Mesenchymal stem cell (in vitro differentiated cells and primary cell): ENCODE results near the gene PLCL1.

Source experiments
- DNase-seq: peaks from one replicate; pipeline ENCODE4 v3.0.0-alpha.2; 2013
- H2AFZ ChIP-seq: one replicate; pipeline ENCODE4 v1.6.1; 2013; ENCODE audit warnings: low read depth, mild to moderate bottlenecking, control low read depth, inconsistent platforms, low read length, moderate library complexity
- H2AK5ac ChIP-seq: 2 replicates; pipeline ENCODE4 v1.6.1; 2013; ENCODE audit warnings: low read length, moderate library complexity, mild to moderate bottlenecking, inconsistent platforms; ENCODE audit not compliant: severe bottlenecking
- H2BK120ac ChIP-seq: one replicate; pipeline ENCODE4 v1.6.1; 2013; ENCODE audit warnings: low read depth, mild to moderate bottlenecking, inconsistent platforms, low read length, moderate library complexity
- H2BK12ac ChIP-seq, 2 experiments: one replicate each; pipeline ENCODE4 v1.6.1; 2013; ENCODE audit warnings: inconsistent platforms in 2 of 2, low read length in 2 of 2, mild to moderate bottlenecking in 2 of 2, moderate library complexity in 2 of 2, control low read depth in 1 of 2
- H2BK15ac ChIP-seq: one replicate; pipeline ENCODE4 v1.6.1; 2013; ENCODE audit warnings: mild to moderate bottlenecking, low read depth, inconsistent platforms; ENCODE audit not compliant: poor library complexity, severe bottlenecking
- H2BK5ac ChIP-seq: 2 replicates; pipeline ENCODE4 v1.6.1; 2013; ENCODE audit warnings: low read depth, mild to moderate bottlenecking, low read length, control low read depth, inconsistent platforms; ENCODE audit not compliant: poor library complexity, severe bottlenecking
- H3K14ac ChIP-seq, 2 experiments: one replicate each; pipeline ENCODE4 v1.6.1; 2013; ENCODE audit warnings: inconsistent platforms in 2 of 2, low read length in 2 of 2, control low read depth in 1 of 2, mild to moderate bottlenecking in 1 of 2, moderate library complexity in 1 of 2
- H3K18ac ChIP-seq, 2 experiments: one replicate each; pipeline ENCODE4 v1.6.1; 2013; ENCODE audit warnings: inconsistent platforms in 2 of 2, low read length in 2 of 2, control low read depth in 1 of 2, low read depth in 1 of 2, mild to moderate bottlenecking in 1 of 2
- H3K23ac ChIP-seq, 2 experiments: one replicate each; pipeline ENCODE4 v1.6.1; 2013; ENCODE audit warnings: inconsistent platforms in 2 of 2, low read length in 2 of 2, mild to moderate bottlenecking in 2 of 2, moderate library complexity in 2 of 2, control low read depth in 1 of 2
- H3K27ac ChIP-seq: 2 replicates; pipeline ENCODE4 v1.5.1; 2013; ENCODE audit warnings: mild to moderate bottlenecking, moderate library complexity, low read length, control low read depth, inconsistent platforms; ENCODE audit not compliant: poor library complexity, severe bottlenecking
- H3K27me3 ChIP-seq, 2 experiments: 2 replicates each; pipeline versions ENCODE4 v1.6.1 to v1.7.0; 2013; ENCODE audit warnings: low read length in 2 of 2, mild to moderate bottlenecking in 2 of 2, moderate library complexity in 2 of 2, control low read depth in 1 of 2, inconsistent platforms in 1 of 2; ENCODE audit not compliant: control insufficient read depth in 1 of 2, insufficient read depth in 1 of 2
- H3K36me3 ChIP-seq, 2 experiments: 2 replicates each; pipeline versions ENCODE4 v1.6.1 to v1.7.0; 2013; ENCODE audit warnings: low read length in 2 of 2, control low read depth in 1 of 2, inconsistent platforms in 1 of 2, low read depth in 1 of 2, mild to moderate bottlenecking in 1 of 2; ENCODE audit not compliant: insufficient read depth in 2 of 2, control insufficient read depth in 1 of 2
- H3K4ac ChIP-seq, 2 experiments: one replicate each; pipeline ENCODE4 v1.6.1; 2013; ENCODE audit warnings: inconsistent platforms in 2 of 2, low read length in 2 of 2, mild to moderate bottlenecking in 2 of 2, moderate library complexity in 2 of 2, control low read depth in 1 of 2, low read depth in 1 of 2
- H3K4me1 ChIP-seq: 2 replicates; pipeline ENCODE4 v1.6.1; 2013; ENCODE audit warnings: low read depth, low read length, control low read depth; ENCODE audit not compliant: control insufficient read depth, insufficient read depth
- H3K4me2 ChIP-seq: 2 replicates; pipeline ENCODE4 v1.6.1; 2013; ENCODE audit warnings: low read length, mild to moderate bottlenecking, inconsistent platforms; ENCODE audit not compliant: poor library complexity, severe bottlenecking
- H3K4me3 ChIP-seq, 2 experiments: 2 replicates each; pipeline versions ENCODE4 v1.5.1 to v1.7.0; 2013; ENCODE audit warnings: low read length in 2 of 2, mild to moderate bottlenecking in 2 of 2, control low read depth in 1 of 2, low read depth in 1 of 2; ENCODE audit not compliant: insufficient read depth in 1 of 2
- H3K79me1 ChIP-seq: replicated peaks from 2 replicates; pipeline ENCODE4 v1.6.1; 2013; ENCODE audit warnings: mild to moderate bottlenecking, control low read depth, low read length, inconsistent platforms; ENCODE audit not compliant: poor library complexity, severe bottlenecking
- H3K9ac ChIP-seq: 2 replicates; pipeline ENCODE4 v1.7.0; 2013; ENCODE audit warnings: mild to moderate bottlenecking, low read length, moderate library complexity
- H3K9me3 ChIP-seq: 2 replicates; pipeline ENCODE4 v1.7.0; 2013; ENCODE audit warnings: mild to moderate bottlenecking, low read length; ENCODE audit not compliant: control insufficient read depth
- H4K8ac ChIP-seq: one replicate; pipeline ENCODE4 v1.6.1; 2013; ENCODE audit warnings: inconsistent platforms, mild to moderate bottlenecking, low read length, moderate library complexity
- H4K91ac ChIP-seq: one replicate; pipeline ENCODE4 v1.6.1; 2013; ENCODE audit warnings: mild to moderate bottlenecking, low read length, inconsistent platforms
- WGBS: methylation state at CpG from one replicate; pipeline ENCODE4 v1.1.7; 2013; ENCODE audit warnings: mixed read lengths; 5-methylcytosine and 5-hydroxymethylcytosine counted together

Gene PLCL1

DNA sequence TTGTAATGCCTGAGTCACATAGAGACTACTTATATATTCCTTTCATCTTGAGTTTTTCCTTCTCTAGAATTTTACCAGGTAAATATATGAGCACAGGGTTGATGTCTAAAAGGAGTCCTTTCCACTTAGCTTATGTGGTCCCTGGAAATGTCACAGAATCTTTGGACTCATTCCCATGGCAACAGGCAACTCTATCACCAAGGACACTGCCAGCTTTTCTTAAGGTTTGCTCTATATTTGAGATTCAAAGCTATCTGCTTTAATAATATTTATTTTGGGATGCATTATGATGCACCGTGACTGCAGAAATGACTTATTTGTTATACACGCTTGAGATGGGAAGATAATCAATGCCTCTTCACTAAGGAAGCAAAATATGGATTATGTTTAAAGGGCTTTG, 363.0 kb downstream of the PLCL1 start:
- Histone ChIP-seq H2AK5ac (no peak overlapping the region), H3K23ac (no peak overlapping the region), H3K9me3 (no peaks in the 10 kb centered on the region)

DNA sequence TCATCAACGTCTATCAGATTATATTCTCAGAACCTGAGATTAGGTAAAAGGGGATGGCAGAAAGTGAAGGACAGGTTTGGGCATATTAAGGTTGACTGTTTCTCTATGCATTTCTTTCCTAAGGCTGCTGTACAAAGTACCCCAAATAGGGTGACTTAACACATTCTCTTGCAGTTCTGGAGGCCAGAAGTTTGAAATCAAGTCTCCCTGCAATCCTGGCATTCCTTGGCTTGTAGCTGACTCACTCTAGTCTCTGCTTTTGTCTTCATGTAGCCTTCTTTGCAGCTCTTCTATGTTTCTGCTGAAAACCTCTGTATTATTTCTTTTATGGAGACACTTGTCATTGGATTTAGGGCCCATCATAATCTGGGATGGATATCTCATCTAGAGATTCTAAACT, 364.3 kb downstream of the PLCL1 start:
- H3K4me1 ChIP-seq = no peaks in the 10 kb centered on the region
- H3K27ac ChIP-seq = no peak overlapping the region
- H4K91ac ChIP-seq = no peak overlapping the region
- no peak overlapping the region for H3K9ac ChIP-seq
- no peak overlapping the region for H2BK5ac ChIP-seq
- no peak overlapping the region for H3K4me3 ChIP-seq
- no peak overlapping the region for H2AK5ac ChIP-seq
- no peak overlapping the region for H3K23ac ChIP-seq
- no peaks in the 10 kb centered on the region for H3K9me3 ChIP-seq
- WGBS = no CpG with 5 or more reads among the region's 1 CpG
- no peak overlapping the region for H3K18ac ChIP-seq
- no peaks in the 10 kb centered on the region for H3K36me3 ChIP-seq
- H2BK12ac ChIP-seq = no peak overlapping the region
- H2BK120ac ChIP-seq = no peak overlapping the region
- H3K27me3 ChIP-seq = peaks cover 0 to 4% of the 10 kb centered on the region in 2 experiments
- no peak overlapping the region for H4K8ac ChIP-seq
- H3K4me2 ChIP-seq = no peak overlapping the region
- H2AFZ ChIP-seq = no peak overlapping the region
- H3K4ac ChIP-seq = no peak overlapping the region
- DNase-seq = no peak
- no peak overlapping the region for H2BK15ac ChIP-seq
- no peaks in the 10 kb centered on the region for H3K79me1 ChIP-seq
- no peak overlapping the region for H3K14ac ChIP-seq

More for the DNA sequence above, 363.0 kb downstream of the PLCL1 start:
- Histone ChIP-seq H4K91ac (no peak overlapping the region), H2BK120ac (no peak overlapping the region), H3K4me1 (no peaks in the 10 kb centered on the region), H3K79me1 (no peaks in the 10 kb centered on the region), H3K27ac (no peak overlapping the region), H2BK15ac (no peak overlapping the region), H3K4me3 (no peak overlapping the region), H2BK5ac (no peak overlapping the region), H3K14ac (no peak overlapping the region), H2BK12ac (no peak overlapping the region), H3K36me3 (no peaks in the 10 kb centered on the region), H3K27me3 (peaks cover 0 to 4% of the 10 kb centered on the region in 2 experiments), H2AFZ (no peak overlapping the region), H3K4ac (no peak overlapping the region), H4K8ac (no peak overlapping the region), H3K18ac (no peak overlapping the region), H3K9ac (no peak overlapping the region), H3K4me2 (no peak overlapping the region)
- 95% methylated on average over 2 of the region's 2 CpGs for WGBS
- DNase-seq = no peak

- Histone ChIP-seq H4K8ac (no peak overlapping the region), H3K18ac (no peak overlapping the region), H3K27ac (no peak overlapping the region), H3K4me2 (no peak overlapping the region), H2BK12ac (no peak overlapping the region), H2BK5ac (no peak overlapping the region), H3K4me1 (no peaks in the 10 kb centered on the region), H3K14ac (no peak overlapping the region), H2AFZ (no peak overlapping the region), H2BK120ac (no peak overlapping the region), H3K27me3 (no peaks in the 10 kb centered on the region), H3K79me1 (no peaks in the 10 kb centered on the region), H2BK15ac (no peak overlapping the region), H3K9ac (no peak overlapping the region), H3K9me3 (no peaks in the 10 kb centered on the region), H4K91ac (no peak overlapping the region), H3K36me3 (no peaks in the 10 kb centered on the region), H3K4me3 (no peak overlapping the region), H3K4ac (no peak overlapping the region), H2AK5ac (no peak overlapping the region), H3K23ac (no peak overlapping the region)
- WGBS = 22% methylated on average over 5 of the region's 6 CpGs
- DNase-seq = no peak
Measured at GRCh38 chr2:198173242-198173641, 368.8 kb downstream of the PLCL1 start.

- H3K4ac ChIP-seq = no peak overlapping the region
- no peak overlapping the region for H3K4me2 ChIP-seq
- H3K18ac ChIP-seq = no peak overlapping the region
- H4K8ac ChIP-seq = no peak overlapping the region
- no peak overlapping the region for H2BK12ac ChIP-seq
- no peak overlapping the region for H3K27ac ChIP-seq
- no peaks in the 10 kb centered on the region for H3K36me3 ChIP-seq
- H3K14ac ChIP-seq = no peak overlapping the region
- no peak overlapping the region for H3K9ac ChIP-seq
- H3K27me3 ChIP-seq = no peaks in the 10 kb centered on the region
- no peaks in the 10 kb centered on the region for H3K4me1 ChIP-seq
- no peaks in the 10 kb centered on the region for H3K79me1 ChIP-seq
- WGBS = 96% methylated on average over 1 of the region's 2 CpGs
- no peak overlapping the region for H2AFZ ChIP-seq
- no peak overlapping the region for H3K4me3 ChIP-seq
- no peak overlapping the region for H3K23ac ChIP-seq
- H2BK120ac ChIP-seq = no peak overlapping the region
- H3K9me3 ChIP-seq = peaks cover 3% of the 10 kb centered on the region
- H2AK5ac ChIP-seq = no peak overlapping the region
- no peak overlapping the region for H4K91ac ChIP-seq
- DNase-seq = no peak
- no peak overlapping the region for H2BK15ac ChIP-seq
- H2BK5ac ChIP-seq = no peak overlapping the region
Measured at GRCh38 chr2:198173864-198174263, 369.5 kb downstream of the PLCL1 start.
